Measurements from ENCODE around the gene STX4.

Gene STX4

DNA sequence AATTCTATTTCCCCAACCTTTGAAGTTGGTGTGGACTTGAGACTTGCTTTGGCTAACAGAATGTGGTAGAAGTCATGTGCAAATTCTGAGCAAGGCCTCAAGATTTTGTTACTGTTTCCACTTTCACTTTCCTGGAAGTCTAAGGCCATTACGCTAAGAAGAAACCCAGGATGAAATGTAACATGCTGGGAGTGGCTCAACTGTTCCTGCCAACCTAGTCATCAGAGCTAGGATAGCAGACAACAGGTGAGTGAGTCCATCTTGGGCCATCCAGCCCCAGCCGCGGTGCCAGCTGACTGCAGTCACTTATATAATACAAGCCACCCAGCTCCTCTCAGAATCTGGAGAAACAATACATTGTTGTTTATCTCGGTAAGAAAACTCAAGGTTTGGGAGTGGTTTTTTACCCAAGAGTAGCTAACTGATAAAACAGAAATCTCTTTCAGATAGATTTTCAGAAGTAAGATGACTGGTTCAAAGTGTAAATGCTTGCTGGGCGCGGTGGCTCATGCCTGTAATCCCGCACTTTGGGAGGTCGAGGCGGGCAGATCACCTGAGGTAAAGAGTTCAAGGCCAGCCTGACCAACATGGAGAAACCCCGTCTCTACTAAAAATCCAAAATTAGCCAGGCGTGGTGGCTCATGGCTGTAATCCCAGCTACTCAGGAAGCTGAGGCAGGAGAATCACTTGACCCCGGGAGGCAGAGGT is 10.7 kb upstream of the STX4 start:
- no peak for DNase-seq

DNA sequence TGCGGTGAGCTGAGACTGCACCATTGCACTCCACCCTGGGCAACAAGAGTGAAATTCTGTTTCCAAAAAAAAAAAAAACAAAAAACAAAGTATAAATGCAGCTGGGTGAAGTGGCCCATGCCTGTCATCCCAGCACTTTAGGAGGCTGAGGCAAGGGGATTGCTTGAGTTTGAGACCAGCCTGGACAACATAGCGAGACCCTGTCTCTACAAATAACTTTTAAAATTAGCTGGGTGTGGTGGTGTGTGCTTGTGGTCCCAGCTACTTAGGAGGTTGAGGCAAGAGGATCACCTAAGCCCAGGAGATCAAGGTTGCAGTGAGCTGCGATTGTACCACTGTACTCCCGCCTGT is 10.1 kb upstream of the STX4 start:
- no peak for DNase-seq

DNA sequence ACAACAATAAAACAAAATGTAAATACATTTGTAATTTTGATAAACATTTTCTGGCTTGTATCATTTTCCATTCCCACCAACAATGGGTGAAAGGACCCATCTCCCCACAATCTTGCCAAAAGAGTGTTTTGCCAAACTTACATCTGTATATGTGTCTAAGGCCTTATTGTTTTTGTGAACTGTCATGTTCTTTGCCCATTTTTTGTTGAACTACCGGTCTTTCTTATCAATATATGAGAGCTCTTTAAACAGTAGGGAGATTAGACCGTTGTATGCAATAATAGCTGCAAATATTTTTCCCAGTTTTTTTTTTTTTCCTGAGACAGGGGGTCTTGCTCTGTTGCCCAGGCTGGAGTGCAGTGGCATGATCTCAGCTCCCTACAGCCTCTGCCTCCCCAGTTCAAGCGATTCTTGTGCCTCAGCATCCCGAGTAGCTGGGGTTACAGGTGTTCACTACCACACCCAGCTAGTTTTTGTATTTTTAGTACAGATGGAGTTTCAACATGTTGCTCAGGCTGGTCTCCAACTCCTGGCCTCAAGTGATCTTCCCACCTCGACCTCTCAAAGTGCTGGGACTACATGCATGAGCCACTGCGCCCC is 9.6 kb upstream of the STX4 start:
- DNase-seq = no peak

DNA sequence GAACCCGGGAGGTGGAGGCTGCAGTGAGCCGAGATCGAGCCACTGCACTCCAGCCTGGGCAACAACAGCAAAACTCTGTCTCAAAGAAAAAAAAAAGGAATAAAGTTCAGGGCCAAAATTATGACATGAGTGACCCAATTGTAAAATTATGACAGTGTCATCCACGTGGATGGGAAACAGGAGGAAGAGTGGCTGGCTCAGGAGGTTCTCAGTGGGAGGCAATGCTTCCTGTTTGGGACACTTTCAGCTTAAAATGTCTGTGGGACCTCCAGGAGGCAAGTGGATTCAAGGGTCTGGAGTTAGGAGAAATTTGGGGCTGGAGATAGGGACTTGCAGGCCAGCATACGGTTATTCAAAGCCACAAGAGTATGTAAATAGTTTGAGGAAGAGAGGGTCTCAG is 8.0 kb upstream of the STX4 start:
- DNase-seq = no peak

DNA sequence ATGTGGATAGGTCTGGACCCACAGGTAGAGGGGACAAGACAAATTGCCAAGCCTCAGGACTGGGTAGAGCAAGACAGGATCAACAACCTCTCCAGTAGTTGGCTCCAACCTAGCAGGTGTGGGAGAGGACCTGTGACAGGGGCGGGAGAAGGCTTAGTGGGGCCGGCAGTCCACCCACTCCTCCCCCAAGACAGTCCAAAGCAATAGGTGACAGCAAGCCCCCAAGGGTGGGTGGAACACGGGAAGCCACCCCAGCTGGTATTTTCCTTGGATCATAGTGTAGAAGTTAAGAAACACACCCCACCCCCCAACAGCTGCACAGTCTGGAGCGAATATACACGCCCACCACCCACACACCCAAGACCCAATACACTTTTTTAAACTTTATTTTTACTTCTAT is 4.1 kb upstream of the STX4 start:
- DNase-seq = no peak

DNA sequence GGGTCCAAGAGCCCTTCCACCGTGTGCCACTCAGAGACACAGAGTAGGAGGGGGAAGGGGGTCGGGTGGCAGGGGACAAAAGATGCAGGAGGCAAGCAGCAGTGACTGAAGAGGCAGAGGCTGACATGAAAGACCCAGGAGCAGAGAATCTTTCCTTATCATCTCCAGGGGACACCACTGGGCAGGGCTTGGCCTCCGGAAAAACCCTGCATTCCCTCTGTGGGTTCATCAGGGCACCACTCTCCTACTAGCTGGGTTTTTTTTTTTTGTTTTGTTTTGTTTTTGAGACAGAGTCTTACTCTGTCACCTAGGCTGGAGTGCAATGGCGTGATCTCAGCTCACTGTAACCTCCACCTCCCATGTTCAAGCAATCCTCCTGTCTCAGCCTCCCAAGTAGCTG is 2.1 kb upstream of the STX4 start:
- no peak for DNase-seq

DNA sequence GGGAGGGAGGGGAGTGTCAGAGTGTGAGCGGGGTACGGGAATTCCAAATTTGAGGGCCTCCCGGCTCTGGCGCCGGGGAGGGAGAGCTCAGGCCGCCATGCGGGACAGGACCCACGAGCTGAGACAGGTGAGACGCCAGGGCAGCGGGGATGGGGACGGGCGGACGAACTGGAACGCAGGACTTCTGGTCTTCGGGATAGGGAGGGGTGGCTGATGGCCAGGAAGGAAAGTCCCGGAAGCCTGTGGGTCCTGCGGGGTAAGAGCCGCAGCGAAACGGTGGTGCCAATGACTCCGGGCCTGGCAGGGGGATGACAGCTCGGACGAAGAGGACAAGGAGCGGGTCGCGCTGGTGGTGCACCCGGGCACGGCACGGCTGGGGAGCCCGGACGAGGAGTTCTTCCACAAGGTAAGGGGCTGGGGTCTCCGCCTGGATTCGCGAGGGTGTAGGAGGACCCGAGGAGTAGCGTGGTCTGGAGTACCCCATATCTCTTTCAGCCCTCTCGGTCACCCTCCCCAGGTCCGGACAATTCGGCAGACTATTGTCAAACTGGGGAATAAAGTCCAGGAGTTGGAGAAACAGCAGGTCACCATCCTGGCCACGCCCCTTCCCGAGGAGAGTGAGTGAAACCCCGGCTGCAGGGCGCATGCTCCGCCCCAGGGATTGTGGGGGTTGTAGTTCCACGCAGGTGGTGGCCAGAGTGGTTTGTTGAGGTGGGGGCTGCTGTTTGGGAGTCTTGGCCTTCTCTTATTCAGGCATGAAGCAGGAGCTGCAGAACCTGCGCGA is 543 bp downstream of the STX4 start:
- peak; percentile 12 for DNase-seq

DNA sequence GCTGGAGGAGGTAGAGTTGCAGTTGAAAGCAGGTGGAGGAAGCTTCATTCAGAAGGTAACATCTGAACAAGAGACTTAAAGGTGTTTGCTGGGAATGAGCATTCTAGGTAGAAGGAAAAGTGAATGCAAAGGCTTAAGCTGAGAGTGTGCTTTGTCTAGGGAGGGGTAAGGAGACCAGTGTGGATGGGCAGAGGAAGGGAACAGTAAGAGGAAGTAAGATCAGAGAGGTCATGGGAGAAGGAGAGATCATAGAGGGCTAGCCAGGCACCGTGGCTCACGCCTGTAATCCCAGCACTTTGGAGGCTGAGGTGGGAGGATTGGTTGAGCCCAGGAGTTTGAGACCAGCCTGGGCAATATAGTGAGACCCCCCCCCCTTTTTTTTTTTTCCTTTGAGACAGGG is 3.3 kb downstream of the STX4 start:
- no peak for DNase-seq

DNA sequence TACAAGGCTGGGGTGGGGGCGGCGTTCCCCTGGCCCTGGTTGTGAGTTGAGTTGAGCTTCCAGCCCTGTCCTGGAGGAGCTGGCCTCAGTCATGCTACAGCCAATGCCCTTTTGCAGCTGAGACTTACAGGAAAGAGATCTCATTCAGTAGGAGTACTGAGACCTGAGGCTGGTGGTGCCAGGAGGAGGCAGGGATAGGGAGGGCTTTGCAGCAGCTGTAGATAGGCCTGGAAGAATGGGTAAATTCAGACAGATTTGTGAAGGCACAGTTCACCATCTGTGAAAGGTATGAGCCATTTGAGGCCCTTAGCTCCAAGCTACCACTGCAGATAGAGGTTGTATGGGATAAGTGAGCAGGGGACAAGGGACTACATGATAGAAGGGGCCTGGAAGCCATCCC is 5.6 kb downstream of the STX4 start:
- DNase-seq = no peak

DNA sequence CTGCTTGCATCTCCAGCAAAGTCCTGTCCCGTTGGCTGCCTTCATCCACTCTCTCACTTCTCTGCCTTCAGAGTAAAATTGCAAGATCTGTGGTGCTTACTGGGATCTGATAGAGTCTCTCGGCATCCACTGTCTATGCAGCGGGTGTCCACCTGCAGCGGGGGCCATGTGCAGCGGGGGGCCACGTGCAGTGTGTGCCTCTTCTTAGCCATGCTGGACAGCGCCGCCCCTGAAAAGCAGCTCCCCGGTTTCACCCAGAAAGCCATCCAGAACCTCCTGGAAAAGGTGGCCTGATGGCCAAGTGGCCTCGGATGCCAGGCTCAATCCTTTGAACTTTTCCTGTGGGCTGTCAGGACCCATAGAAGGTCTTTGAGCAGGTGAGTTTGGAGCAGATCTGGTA is 9.5 kb downstream of the STX4 start:
- no peak for DNase-seq

DNA sequence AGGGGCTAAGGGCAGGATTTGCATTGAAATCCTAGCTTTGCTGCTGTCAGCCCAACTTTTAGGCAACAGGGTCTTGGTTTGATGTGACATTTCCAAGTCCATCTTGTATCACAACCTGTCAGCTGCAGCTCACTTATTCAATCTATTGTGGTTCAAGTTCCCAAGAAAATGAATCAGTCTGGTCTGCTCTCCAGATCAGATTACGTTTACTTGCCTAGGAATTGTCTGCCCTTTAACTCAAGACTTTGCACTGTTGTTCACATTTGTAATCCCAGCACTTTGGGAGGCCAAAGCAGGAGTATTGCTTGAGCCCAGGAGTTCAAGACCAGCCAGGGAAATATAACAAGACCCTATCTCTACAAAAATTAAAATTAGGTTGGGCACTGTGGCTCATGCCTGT is 10.0 kb downstream of the STX4 start:
- DNase-seq = no peak

DNA sequence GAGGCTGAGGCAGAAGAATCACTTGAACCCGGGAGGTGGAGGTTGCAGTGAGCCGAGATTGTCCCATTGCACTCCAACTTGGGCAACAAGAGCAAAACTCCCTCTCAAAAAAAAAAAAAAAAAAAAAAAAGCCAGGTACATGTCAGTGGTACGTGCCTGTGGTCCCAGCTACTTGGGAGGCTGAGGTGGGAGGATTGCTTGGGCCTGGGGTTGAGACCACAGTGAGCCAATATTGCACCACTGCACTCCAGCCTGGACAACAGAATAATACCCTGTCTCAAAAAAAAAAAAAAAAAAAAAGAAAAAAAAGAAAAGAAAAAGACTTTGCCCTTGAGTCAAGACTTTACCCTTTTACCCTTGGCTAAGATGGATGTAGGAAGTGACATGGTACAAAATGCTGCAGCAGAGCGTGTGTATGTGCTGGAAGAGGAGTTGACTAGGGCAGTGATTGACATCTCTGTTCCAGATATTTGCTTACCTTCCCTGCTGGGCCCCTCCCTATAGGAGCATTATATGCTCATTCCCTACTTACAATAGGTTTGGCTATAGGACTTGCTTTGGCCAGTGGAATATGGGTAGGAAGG is 10.6 kb downstream of the STX4 start:
- DNase-seq = no peak

DNA sequence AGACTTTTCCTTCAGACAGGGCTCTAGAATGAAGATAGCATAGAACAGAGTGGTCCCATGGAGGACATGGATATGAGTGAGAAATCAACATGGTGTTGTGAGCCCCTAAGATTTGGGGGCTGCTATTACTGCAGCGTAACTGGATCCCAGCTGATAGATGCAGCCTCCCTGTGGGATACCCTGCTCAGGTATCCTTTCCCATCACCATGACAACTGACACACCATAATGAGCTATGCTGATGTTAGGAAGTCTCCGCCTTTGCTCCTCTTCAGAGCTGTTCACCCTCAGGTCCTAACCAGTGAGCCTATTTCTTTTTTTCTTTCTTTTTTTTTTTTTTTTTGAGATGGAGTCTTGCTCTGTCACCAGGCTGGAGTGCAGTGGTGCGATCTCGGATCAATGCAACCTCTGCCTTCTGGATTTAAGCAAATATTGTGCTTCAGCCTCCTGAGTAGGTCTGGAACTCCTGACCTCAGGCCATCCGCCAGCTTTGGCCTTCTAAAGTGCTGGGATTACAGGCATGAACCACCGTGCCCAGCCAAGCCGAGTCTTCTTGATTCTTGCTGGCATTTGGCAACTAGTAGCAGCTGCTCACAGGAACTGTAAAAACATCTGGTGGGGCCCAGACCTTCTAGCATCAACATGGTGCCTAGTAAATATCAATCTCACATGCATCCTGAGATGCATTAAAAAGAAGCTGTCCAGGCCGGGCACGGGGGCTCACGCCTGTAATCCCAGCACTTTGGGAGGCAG is 17.1 kb downstream of the STX4 start:
- DNase-seq = no peak

DNA sequence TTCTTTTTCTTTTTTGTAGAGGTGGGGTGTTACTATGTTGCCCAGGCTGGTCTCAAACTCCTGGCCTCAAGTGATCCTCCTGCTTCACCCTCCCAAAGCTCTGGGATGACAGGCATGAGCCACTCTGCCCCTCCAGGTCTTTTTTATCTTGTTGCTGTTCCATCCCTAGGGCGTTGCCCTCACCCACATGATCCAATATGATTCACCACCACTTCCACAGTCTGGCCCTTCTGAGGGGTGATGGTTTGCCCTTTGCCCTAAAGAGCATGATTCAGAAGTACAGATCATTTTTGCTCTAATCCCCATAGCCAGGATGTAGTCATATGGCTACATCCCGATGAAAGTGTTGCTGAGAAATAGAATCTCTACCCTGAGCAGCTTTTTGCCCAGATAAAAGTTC is 18.8 kb downstream of the STX4 start:
- peak; percentile 42 for DNase-seq

DNA sequence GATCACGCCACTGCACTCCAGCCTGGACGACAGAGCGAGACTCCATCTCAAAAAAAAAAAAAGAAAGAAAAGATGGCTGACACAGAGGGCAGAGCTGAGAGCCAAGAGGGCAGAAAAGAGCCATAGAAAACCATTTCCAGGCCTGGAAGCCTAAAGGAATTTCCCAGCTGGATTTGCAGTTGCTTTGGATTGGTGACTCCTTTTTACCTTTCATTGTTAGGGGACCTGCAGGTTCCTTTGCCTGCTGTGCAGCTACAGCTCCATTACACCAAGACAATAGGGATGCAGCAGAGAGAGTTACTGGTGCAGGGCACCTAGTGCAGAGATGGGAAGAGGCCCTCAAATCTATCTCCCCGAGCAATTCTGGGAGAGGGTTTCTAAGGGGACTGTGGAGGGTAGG is 22.3 kb downstream of the STX4 start:
- DNase-seq = no peak

DNA sequence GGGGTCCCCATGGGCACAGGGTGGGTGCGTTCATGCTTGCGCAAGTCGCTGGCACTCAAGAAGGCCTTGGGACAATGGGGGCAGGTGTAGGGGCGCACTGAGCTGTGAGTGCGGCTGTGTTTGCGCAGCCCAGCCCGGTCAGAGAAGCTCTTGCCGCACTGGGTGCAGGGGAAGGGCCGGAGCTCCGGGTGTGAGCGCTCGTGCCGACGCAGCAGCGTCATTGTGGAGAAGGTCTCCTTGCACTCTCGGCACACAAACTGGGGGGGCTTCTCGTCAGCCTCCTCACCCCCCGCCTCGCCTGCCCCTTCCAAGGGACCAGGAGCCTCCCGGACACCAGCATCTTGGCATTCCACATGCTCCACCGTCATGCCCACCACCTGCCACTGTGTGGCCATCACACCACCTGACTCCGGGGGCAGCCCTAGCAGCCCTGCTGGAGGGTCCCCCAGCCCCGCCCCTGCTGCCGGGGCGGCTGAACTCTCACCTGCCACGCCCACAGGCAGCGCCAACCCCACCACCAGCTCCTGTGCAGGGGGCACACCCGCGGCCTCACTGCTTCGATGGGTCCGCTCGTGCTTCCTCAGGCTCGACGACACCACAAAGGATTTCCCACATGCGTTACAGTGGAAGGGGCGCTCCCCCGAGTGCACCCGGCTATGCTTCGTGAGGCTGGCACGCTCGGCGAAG is 27.9 kb downstream of the STX4 start:
- DNase-seq = no peak

DNA sequence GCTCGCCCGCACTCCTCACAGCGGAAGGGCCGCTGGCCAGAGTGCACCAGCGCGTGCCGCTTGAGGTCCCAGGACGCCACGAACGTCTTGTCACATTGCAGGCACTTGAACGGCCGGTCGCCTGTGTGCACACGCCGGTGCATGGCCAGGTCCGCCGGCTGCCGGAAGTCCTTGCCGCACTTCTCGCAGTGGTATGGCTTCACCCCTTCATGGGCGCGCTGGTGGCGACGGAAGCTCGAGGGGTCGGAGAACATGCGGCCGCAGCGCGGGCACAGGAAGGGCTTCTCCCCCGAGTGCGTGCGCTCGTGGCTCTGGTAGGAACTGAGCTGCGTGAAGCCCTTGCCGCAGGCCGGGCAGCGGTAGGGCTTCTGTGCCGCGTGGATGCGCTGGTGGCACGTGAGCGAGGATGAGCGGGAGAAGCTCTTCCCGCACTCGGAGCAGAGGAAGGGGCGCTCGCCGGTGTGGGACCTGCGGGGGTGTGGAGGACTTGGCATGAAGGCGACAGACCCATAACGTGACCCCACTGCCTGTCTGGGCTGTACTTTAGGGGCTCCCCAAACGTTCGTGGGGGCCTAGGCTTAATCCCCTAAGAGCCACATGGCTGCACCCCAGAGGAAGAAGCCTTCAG is 28.6 kb downstream of the STX4 start:
- no peak for DNase-seq

DNA sequence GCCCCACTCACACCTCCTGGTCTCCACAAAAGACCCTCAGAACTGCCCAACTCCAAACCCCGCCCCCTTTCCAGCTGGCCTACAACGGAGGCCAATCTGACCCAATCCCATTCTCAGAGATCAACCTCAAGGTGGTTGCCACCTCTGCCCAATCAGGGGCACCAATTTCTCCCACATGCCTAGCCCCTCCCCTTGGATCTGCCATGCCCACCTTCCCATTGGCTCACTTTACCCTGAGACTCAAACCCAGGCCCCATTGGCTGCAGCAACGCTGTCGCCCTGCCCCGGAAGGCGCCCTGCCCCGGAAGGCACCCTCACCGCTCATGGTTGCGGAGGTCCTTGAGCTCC is 30.1 kb downstream of the STX4 start:
- DNase-seq = no peak

DNA sequence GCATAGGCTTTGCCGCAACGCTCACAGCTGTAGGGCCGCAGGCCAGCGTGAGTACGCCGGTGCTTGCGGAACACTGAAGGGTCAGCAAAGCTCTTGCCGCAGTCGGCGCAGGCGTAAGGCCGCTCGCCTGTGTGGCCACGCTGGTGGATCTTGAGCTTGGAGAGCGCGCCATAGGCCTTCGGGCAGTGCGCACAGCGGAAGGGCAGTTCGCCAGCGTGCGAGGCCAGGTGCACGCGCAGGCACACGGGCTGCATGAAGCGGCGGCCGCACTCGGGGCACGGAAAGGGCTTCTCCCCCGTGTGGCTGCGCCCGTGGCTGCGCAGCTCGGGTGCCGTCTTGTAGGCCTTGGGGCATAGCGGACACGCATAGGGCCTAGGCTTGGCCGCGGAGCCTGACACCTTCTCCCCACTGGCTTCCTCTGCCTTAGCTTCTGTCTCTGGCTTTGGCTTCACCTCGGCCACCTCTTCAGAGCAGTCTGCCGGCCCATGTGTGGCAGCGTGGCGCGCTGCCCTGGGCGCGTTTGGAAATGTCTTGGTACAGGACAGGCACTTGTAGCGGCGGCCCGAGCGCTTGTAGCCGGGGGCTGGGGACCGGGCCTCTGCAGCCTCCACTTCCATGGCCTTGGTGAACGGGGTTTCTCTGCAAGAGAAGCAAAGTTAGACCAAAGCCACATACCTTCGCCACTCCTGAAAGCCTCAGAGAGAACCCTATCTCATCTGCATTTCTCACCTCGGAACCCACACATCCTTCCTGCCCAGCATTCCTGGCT is 30.7 kb downstream of the STX4 start:
- DNase-seq = no peak

DNA sequence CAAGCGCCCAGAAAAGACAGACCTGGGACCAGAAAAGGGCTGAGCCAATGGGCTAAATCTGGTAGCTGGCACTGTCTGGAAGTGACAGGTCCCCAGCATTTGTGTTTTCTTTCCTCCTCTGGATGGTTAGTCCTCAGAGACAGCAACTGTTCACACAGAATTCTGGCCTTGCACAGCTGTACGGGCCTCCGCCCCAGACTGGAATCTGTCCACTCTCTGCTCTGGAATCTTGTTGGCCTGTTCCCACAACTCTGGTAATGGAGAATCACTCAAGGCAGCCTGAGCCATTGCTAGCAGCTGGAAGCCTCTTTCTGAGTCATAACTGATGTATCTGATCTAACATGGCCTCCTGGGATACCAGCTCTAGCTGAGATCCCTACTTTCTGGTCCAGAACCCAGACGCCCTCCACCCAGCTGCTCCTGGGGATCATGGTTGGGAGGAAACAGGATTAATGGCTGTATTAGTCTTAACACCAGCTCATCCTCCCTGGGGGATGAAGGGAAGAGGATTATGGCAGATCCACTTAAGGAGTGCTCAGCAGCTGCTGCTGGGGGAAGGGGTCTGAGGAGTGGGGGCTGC is 31.6 kb downstream of the STX4 start:
- no peak for DNase-seq

DNA sequence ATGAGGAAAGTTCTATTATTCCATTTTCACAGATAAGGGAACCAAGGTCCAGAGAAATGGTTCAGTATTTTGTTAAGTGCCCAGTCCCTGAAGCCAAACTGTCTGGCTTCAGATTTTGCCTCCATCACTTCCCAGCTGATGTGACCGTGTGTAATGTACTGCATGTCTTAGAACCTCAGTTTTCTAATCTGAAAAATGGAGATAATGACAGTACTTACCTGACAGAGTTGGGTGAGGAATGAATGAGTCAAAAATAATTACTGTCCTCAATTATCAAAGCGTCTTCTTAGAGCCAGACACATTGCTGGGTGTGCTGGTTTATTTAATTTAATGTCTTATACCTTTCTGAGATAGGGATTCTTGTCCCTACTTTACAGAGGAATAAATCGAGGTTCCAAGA is 34.0 kb downstream of the STX4 start:
- no peak for DNase-seq
